Measurements from ENCODE around the gene ITPKC.
A peak's percentile ranks its signal among the peaks of the same experiment; 100 is the strongest.

The ITPKC gene

DNA sequence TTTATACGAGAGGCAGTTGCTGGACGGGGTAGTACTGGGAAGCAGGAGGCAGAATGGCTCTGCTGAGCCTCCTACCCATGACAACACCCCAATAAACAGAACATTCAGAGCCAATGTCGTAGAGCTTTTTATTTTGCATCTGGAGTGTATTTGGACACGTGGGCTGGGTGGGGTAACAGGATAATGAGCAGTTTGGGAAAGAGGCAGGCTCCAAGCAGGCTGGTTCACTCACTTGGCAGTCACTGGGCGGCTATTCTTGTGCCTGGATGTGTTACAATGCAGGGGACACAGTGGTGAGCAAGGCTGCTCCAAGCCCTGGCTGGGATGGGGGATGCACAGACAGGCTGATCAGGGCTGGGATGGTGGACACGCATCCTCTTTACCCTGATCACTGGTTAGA lies 23.8 kb downstream of the ITPKC start:
- DNase-seq (ENCODE audit: low read depth in 3 of 3): no peak

DNA sequence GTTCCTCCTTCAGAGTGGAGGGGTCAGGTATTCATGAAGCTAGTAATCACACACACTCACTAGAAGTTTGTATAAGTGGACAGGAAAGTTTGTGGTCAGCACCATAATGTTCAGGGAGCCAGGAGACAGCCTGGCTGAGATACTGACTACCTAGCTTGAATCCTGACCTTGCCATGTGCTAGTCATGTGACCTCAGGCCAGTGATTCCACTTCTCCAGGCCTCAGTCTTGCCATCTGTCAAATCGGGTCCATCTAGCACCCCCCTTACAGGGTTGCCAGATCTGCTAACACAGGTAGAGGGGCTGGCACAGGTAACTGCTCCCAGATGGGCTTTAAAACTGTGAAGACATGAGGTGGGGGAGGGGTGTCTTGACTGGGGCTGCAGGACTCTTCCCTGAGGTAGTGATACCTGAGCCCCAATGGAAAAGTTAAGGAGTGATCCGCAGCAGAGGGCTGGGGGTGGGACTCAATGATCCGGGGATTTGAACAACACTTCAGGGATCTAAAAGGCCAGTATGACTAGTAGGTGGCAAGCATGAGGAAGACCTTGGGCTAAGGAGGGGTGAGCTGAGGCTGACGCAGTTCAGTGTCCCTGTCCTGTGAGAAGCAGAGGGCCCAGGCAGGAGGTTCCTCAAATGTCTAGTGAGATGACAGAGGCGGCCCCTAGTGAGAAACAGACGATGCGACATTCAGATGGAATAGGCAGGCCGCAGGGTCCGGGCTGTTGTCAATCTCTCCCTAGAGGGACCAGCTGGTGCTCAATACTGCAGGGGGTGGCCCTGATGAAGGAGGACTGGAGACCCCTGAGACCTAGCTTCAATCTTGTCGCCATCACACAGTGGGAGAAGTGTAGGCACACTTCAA lies 24.8 kb downstream of the ITPKC start:
- DNase-seq (ENCODE audit: low read depth in 3 of 3): no peak

DNA sequence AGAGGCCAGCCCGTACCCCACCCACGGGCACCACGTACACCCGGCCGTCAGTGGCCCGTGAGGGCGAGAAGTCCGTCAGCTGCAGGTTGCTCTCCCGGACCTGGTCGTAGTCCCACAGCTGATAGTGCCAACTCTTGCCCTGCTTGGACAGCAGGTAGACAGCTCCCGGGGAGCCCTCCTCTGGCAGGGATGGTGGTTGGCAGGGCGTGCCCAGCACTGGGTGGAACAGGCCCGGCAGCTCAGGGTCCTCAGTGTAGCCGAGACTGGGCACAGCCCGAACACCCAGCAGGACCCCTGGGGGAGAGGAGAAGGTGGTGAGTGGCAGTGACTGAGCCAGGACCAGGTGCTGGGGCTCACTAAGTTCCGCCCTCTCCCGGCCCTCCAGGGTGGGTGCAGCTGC lies 25.6 kb downstream of the ITPKC start:
- DNase-seq (ENCODE audit: low read depth in 3 of 3): no peak

DNA sequence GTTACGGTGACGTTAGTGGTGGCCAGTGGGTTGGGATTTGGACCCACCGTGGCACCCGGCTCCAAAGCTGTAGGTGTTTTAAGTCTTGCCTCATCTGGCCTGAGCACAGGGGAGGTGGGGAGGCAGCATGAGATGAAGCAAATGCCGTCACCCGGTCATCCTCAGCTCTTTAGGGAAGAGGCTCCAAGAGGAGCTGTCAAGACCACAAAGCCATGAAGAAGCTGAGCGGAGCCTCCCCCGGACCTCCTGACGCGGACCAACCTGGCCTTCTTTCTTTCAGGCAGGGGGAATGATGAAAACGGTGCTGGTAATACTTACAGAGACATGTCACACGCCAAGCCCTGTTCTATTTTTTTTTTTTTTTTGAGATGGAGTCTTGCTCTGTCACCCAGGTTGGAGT lies 26.0 kb downstream of the ITPKC start:
- DNase-seq (ENCODE audit: low read depth in 3 of 3): no peak

DNA sequence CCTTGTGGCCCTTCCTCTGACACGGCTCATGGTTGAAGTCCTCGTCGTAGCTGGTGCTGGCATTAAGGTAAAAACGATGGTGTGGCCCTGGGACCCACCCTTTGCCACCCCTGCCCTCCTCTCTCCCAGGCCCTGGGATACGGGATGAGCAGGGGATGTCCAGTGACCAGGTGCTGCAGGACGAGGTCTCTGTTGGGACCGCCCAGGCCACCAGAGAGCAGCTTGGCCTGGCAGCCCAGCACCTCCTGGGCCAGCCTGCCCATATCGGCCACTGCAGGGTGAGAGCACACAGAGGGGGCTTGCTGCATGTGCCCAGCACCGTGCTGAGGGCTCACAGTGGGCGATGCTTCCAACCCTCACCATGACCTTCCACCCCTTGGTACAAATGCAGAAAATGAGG lies 27.0 kb downstream of the ITPKC start:
- no peak for DNase-seq (ENCODE audit: low read depth in 3 of 3)

DNA sequence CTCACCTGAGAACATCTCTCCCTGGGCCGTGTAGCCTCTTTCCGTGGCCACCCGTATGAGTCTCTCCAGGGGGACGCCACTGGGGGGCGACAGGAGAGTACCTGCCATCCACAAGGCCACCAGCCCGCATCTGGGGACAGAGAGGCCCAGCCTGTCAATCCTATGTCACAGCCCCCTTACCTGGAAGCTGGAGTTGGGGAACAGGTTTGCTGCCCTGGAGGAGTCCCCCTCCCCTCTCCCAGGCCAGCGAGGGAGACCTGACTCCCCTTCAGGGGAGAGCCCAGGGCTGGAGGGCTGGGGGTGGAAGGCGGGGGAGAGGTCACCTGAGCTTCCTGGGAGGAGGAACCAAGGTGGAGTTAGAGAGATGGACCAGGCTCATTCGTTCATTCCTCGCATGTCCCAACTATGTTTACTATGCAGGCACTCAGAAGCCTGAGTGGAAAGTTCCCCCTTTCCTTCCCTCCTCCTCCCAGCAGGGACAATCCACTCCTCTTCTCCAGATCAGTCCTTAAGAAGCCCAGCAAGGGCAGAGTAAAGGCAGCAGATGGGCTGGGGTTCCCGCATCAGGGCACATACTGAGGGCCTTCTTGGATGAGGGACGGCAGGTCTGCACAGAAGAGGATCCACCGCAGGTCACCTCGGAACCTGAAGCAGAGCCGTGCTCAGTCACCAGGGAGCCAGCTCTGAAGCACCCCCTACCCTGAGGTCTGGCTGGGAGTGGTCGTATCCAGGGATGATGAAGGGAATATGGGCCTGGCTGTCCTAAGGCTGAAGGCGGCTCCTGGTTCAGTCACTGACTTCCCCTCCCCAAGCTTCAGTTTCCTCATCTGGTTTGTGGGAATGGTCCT lies 27.9 kb downstream of the ITPKC start:
- no peak for DNase-seq (ENCODE audit: low read depth in 3 of 3)

DNA sequence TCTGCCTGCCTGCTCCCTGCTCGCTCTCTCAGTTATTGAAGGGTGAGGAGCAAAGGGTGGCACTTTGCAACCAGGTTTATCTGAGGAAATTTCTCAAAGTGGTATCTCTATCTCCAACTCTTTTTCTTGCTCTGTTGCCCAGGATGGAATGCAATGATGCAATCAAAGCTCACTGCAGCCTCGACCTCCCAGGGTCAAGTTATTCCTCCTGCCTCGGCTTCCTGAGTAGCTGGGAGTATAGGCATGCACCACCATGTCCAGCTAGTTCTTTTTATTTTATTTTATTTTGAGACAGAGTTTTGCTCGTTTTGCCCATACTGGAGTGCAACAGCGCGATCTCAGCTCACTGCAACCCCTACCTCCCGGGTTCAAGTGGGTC lies 28.5 kb downstream of the ITPKC start:
- DNase-seq (ENCODE audit: low read depth in 3 of 3): no peak

DNA sequence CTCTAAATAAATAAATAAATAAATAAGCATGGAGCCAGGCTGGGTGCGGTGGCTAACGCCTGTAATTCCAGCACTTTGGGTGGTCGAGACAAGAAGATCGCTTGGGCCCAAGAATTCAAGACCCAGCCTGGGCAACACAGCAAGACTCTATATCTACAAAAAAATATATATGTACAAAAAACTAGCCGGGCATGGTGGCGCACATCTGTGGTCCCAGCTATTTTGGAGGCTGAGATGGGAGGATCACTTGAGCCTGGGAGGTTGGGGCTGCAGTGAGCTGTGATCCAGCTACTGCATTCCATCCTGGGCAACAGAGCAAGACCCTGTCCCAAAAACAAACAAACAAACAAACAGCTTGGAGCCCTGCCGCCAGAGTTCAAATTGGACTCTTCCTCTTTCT lies 30.6 kb downstream of the ITPKC start:
- no peak for DNase-seq (ENCODE audit: low read depth in 3 of 3)

DNA sequence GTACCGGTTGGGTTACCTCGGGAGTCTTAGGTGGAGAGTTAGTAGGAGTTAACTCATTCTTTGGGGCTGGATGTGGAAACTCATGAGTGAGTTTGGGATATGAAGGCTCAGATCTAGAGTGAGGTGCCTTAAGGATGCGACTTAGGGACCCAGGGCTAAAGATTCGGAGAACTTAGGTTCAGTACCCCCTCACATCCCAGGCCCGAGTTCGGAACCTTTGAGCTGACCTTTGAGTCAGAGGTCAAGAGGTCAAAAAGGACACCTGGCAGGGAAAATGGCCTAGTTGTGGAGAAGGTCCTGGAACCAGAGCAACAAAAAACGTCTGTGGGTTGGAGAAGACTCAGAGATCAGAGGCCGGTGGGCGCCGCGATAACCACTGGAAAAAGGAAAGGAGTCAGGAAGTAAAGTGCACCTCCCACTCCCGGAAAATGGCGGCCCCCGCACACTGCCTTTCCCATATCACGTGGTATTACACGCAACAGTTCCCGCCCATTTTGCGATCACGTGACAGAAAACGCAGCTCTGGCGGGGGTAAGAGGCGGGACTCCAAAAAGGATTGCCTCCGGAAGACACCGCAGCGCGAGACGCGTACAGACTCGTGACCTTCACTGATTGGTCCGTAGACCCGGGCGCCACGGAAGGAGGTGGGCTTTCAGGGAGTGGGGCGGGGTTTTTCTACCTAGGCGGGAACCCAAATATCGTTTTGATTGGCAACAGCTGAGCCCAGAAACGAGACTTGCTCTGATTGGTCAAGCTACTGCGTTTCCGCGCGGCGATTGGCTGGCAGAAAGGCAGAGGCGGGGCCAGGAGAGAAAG lies 33.4 kb downstream of the ITPKC start, which contains the start of gene ACTMAP:
Gene ACTMAP, minus strand, starts transcription at position 420 of the 816 bp plus-strand sequence. CDS start 674 bp downstream, outside the sequence.
- DNase-seq (ENCODE audit: low read depth in 3 of 3): peak; percentile 97 to 99 (median 99)

DNA sequence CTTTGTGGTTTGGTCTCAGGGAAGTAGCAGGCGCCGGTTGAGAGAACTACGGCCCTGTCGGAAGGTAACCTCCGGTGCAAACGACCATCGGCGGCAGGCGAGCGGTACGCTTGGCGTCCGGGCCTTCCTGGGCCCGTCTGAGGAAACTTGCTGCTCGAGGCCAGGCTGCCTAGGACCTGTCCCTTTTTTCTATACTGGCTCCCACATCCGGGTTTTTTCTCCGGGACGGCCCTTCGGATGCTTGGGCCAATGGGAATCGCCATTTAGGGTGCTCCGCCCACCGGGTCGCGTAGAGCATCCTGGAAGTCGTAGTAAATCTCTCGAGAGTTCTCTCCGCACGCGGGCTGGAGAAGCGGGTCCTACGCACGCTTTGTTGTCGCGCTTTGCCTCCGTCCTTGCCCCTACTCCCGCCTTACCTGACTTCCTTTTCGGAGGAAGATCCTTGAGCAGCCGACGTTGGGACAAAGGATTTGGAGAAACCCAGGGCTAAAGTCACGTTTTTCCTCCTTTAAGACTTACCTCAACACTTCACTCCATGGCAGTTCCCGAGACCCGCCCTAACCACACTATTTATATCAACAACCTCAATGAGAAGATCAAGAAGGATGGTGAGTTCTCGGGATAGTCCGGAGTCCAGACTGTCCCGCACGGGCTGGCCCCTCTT lies 34.1 kb downstream of the ITPKC start, which contains the start of gene SNRPA:
Gene SNRPA, plus strand, starts transcription at position 330 of the 664 bp plus-strand sequence. Its CDS starts 206 bp downstream, at position 536.
- peak; percentile 90 to 97 (median 94) for DNase-seq (ENCODE audit: low read depth in 3 of 3)

DNA sequence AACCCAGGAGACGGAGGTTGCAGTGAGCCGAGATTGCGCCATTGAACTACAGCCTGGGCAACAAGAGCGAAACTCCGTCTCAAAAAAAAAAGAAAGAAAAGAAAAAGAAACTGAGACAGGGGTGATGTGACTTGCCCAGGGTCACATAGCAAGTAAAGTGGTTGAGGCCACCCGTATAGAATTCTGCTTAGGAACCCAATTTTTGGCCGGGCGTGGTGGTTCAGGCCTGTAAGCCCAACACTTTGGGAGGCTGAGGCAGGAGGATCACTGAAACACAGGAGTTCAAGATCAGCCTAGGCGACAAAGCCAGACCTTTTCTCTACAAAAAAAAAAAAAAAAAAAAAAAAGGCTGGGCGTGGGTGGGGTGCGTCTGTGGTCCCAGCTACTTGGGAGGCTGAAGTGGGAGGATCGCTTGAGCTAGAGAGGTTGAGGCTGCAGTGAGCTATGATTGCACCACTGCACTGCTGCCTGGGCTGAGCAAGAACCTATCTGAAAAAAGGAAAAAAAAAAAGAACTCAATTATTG lies 35.4 kb downstream of the ITPKC start:
- DNase-seq (ENCODE audit: low read depth in 3 of 3): no peak

DNA sequence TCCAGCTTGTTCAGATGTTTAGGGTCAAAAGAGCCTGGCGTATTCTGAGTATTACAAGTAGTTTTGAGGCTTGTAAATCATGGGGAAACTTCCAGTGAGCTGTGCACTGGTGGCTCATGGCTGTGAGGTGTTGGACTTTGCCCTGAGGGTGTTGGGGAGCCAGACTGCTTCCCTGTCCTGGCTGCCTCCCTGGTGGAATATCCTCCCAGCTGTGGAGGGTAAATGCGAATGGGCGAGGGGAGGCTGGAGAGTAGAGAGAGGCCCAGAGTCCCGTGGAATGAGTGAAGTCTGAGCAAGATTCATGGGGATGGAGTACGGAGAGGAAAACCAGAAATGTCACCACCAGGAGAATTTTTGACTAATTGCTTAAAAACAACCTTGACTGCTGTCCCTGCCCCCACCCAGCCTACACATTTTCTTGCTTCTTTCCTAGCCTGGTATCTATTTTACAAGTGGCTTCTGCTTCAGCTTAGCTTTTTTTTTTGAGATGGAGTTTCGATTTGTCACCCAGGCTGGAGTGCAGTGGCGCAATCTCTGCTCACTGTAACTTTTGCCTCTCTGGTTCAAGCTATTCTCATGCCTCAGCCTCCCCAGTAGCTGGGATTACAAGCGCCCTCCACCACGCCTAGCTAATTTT lies 37.8 kb downstream of the ITPKC start:
- DNase-seq (ENCODE audit: low read depth in 3 of 3): peak; percentile 42 to 75 (median 57)

DNA sequence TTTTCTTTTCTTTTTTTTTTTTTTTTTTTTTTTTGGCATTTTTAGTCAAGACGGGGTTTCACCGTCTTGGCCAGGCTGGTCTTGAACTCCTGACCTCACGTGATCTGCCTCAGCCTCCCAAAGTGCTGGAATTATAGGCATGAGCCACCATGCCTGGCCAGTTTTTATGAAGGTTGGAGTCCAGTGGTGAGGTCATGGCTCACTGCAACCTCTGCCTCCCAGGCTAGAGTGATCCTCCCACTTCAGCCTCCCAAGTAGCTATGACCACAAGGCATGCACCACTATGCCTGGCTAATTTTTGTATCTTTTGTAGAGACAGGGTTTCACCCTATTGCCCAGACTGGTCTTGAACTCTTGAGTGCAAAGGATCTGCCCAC lies 38.3 kb downstream of the ITPKC start:
- DNase-seq (ENCODE audit: low read depth in 3 of 3): no peak

DNA sequence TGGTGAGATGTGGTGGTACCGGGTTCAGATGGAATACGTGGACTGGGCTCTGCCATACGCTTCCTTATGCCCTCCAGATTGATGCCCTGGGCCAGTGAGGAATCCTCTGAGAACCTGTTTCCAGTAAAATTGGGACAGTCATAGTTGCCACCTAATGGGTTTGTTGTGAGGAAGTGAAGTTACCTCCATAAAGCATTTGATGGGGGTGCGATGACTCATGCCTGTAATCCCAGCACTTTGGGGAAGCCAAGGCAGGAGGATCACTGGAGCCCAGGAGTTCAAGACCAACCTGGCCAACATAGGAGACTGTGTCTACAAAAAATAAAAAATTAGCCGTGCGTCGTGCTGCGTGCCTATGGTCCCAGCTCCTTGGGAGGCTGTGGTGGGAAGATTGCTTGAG lies 38.9 kb downstream of the ITPKC start:
- no peak for DNase-seq (ENCODE audit: low read depth in 3 of 3)

DNA sequence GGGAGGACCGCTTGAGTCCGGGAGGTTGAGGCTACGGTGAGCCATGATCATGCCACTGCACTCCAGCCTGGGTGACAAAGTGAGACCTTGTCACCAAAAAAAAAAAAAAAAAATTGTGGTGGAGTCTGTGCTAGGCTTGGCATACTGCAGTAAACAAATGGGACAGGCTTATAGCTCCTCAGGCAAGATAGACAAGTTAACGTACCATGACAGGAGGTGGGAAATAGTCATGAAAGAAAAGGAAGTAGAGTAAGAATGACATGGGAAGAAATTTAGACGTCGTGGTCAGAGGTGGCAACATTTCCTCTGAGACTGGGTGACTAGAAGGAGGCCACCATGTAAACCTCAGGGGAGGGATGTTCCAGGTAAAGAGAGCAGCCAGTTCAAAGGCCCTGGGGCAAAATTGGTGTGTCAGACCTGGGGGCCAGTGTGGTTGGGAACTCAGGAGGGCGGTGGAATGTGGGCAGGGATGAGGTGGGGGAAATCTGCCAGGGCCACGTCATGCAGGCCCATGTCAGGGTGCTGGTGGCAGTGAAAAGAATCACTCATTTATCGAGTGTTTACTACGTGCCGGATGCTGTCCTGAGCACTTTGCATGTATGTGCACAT lies 39.7 kb downstream of the ITPKC start:
- DNase-seq (ENCODE audit: low read depth in 3 of 3): peak in 1 of 3 experiments; percentile 44

DNA sequence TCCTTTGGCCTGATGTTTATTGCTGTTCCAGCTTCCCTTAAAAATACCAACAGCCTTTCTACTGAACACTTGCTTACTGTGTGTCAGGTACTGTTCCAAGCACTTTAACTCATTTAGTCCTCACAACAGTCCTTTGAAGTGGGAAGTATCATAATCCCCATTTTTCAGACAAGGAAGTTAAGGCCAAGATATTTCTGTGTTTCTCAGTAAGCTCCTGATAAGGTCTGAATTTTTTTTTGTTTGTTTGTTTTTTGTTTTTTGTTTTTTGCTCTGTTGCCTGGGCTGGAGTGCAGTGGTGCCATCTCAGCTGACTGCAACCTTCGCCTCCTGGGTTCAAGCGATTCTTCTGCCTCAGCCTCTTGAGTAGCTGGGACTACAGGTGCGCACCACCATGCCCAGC lies 41.6 kb downstream of the ITPKC start:
- no peak for DNase-seq (ENCODE audit: low read depth in 3 of 3)

DNA sequence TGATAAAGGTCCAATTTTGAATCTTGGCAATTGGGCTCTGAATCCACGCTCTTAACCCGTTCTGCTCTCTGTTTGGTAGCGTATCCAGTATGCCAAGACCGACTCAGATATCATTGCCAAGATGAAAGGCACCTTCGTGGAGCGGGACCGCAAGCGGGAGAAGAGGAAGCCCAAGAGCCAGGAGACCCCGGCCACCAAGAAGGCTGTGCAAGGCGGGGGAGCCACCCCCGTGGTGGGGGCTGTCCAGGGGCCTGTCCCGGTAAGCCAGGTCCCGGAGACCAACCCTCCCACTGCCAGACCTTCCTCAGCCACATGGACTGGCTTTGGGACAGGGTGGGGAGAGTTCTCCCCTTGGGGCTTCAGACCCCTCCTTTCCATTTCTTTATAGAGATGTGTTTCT lies 42.4 kb downstream of the ITPKC start:
- no peak for DNase-seq (ENCODE audit: low read depth in 3 of 3)

DNA sequence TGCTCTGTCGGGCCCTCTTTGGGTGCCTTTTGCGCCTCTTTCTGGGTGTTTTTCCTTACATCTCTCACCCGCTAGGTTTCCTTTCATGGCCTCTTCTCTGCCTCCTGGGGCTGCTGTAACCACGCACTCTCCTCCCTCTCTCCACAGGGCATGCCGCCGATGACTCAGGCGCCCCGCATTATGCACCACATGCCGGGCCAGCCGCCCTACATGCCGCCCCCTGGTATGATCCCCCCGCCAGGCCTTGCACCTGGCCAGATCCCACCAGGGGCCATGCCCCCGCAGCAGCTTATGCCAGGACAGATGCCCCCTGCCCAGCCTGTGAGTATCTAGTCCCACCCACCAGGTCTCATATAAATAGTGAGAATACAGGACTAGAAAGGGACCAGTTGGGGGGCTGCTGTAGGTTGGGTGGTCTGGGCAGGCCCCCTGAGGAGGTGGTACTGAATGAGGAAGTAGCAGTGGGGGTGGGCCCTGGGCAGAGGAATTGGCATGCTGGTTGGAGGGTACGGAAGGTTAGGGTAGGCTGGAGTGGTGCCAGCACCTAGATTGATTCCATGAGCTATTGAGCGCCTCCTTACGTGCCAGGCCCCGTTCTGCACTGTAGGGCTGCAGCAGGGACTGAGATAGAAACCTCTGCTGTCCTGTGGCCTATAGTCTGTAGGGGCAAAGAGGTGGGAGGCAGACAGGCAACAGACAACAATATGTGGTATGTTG lies 46.0 kb downstream of the ITPKC start:
- no peak for DNase-seq (ENCODE audit: low read depth in 3 of 3)

DNA sequence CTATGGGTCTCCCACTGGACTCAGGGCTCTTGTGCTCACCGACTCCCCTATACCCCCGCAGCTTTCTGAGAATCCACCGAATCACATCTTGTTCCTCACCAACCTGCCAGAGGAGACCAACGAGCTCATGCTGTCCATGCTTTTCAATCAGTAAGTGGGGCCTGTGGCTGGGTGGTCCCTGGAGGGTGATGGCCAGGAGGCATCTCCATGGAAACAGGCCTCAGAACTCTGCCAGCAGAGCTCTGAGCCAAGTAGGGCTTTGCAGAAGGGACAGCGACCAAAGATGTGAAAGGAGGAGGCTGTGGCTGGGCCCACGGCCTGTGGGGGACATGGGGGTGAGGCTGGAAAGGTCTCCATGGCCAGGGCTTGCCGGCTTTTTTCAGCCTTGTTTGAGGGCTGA lies 46.6 kb downstream of the ITPKC start:
- no peak for DNase-seq (ENCODE audit: low read depth in 3 of 3)
